T-helper 1 cell treated with Interleukin-12 subunit alpha and Interleukin-12 subunit beta and Interleukin-4 antibody, amounts not matched to agents 30 ng/mL and 1 ng/mL, for 36 hours (primary cell): ENCODE results near the gene PBXIP1. TPM values are rescaled to one million over a fixed set of nuclear protein-coding genes. Genes with fewer than 3 reads are reported as not detected.

Experiments
- intact Hi-C: fragments of 100-400 bp; cut with micrococcal nuclease; formaldehyde crosslinking; loops from one replicate; pipeline ENCODE4 v1.15.1; 2024
- total RNA-seq: library from RNA; stranded (reverse); gene quantifications from 2 replicates; pipeline ENCODE4 v1.2.3, GENCODE V29; 2022

PBXIP1 gene
- total RNA-seq, 1 donor from 2014 or later, result 120 TPM

DNA sequence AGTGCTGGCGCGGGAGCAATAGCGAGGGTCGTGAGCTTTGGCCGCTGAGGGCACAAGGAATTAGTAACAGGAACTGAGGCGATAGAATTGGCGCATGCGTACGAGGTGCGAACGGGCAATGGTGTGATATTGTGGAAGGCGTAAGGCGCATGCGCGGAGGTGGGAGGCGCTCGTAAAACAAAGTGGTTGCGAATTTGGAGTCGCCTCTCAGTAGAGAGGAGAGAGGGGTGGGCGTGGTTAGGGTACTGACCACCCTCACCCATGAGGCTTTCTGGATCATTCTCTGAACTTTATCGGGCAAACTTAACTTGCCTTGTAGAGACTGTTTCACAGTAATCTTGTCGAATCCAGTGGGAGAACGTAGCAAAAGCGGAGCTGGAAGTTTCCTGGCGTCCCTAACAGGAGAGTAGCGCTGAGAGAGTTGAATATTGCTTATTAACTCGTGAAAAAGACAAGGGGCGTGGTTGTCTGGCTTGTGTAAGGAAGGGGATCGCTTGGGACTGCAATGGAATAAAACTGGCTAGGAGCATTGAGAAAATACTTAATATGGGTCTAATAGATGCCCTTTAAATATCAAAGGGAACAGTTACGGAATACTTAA is 19.0 kb upstream of the PBXIP1 start:
- intact Hi-C loops, result loop anchor here (1.0 to 5.0 kb wide), 13 partner anchors 8 to 1079 kb away; partner anchors contain the start of genes EFNA4, FLAD1, KRTCAP2 and LAMTOR2

DNA sequence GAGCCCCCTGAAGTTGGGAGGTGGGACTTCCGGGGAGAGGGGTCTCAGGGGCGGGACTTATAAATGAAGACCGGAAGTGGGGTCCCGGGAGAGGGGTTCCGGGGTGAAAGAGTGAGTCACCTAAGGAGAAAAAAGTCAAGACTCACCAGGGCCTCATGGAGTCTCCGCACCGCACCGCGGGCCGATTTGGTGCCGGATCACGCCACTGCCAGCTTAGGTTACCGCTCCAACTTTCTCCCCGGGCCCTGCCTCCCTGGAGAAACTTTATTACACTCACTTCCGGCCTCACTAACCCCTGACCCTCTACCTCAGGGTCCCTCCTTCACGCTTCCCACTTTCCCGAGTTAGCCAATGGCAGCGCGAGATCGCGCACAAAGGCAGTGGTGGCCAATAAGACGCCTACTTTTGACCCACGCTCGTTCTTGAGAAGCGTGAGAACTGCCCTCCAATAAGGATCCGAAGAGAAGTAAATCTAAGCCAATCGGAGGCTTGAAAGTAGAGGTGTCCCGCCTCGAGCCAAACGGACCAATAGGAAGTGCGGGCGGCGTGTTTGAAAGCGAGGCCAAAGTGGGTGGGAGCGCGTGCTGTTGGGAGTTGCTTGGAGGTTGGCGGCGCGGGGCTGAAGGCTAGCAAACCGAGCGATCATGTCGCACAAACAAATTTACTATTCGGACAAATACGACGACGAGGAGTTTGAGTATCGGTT is 18.4 kb upstream of the PBXIP1 start, which contains the start of gene CKS1B:
CKS1B (plus strand) TSS at position 580 of the 706 bp plus-strand sequence; CDS start at position 645, 65 bp downstream.
- intact Hi-C loops, result loop anchor here (1.0 to 5.0 kb wide), 13 partner anchors 9 to 1080 kb away; partner anchors contain the start of genes EFNA4, FLAD1, KRTCAP2 and LAMTOR2

DNA sequence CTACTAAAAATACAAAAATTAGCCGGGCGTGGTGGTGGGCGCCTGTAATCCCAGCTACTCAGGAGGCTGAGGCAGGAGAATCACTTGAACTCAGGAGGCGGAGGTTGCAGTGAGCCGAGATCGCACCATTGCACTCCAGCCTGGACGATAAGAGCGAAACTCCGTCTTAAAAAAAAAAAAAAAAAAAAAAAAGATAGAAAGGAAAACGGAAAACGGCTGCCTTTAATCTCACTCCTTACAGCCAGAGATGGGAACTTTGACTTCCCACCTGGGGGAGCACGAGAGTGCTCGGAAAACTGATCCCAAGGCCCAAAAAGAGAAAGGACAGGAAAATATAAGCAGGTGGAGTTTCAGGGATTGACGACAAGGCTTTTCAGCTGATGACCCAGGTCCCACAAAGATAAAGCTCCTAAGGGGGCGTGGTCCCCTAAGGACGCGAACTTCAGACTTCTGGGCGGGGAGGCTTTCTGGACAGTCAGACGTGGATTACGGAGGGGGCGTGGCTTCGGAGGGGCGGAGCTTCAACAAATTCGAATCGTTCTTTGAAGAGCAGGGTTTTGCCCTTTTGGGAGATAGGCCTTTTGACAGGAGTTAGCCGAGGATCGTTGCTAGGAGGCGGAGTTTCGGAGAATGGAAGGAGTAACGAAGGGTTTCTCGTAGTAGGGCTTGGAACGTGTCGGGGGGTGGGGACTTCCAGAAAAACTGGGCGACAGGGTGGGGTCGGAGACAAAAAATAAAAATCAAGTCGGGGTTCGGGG is 17.6 kb upstream of the PBXIP1 start:
- intact Hi-C loops, result loop anchor here (1.0 to 5.0 kb wide), 14 partner anchors 10 to 1081 kb away; partner anchors contain the start of genes EFNA4, FLAD1, KRTCAP2 and LAMTOR2

DNA sequence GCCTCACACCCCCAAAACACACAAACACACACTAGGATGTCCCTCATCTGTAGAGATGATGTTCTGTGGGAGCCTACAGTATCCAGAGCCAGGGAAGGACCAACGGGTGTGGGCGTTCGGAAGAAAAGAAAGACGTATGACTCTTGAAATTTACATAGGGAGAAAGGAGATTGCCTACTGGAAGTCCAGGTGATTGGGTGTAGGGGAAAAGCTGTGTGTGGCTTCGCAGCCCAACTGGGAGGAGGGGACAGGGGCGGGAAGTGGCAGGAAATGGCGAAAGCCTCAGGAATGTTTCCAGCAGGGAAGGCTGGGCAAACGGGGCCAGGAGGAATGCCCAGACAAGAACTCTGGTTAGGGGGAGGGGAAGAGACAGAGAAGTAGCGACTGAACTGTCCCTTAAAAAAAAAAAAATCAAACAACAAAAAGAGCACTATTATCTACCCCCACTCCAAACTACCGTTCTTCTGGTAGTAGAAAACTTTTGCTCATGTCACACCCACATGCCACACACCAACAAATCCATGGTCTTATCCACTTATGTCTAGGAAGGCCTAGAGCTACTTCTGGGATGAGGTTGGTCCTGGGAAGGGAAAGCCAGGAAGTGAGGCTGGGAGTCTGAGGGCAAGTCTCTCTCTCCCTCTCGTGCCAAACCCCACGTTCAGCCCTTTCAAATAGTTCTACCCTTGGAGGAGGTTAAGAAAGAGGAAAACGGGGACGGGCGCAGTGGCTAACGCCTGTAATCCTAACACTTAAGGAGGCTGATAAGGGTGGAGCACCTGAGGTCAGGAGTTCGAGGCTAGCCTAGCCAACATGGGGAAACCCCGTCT is 16.8 kb upstream of the PBXIP1 start:
- intact Hi-C loops, result loop anchor here (1.0 to 5.0 kb wide), 2 partner anchors 109 to 200 kb away; partner anchors contain the start of genes KRTCAP2 and TRIM46

DNA sequence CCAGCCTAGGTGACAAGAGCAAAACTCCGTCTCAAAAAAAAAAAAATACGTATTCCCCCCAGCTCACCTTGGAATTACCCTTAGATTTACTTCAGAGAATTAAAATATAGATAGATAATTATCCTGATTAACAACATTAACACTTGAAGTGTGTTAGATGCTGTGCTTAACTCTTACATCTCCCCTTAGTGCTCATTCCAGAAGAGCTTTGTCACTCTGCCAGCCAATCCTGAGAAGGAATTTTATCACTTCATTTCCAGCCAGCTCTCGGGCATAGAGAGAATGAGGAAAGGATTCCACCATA is 16.3 kb upstream of the PBXIP1 start:
- intact Hi-C loops, result loop anchor here (5.0 kb wide), 1 partner anchor 200 kb away; the partner anchor contains the start of genes KRTCAP2 and TRIM46

DNA sequence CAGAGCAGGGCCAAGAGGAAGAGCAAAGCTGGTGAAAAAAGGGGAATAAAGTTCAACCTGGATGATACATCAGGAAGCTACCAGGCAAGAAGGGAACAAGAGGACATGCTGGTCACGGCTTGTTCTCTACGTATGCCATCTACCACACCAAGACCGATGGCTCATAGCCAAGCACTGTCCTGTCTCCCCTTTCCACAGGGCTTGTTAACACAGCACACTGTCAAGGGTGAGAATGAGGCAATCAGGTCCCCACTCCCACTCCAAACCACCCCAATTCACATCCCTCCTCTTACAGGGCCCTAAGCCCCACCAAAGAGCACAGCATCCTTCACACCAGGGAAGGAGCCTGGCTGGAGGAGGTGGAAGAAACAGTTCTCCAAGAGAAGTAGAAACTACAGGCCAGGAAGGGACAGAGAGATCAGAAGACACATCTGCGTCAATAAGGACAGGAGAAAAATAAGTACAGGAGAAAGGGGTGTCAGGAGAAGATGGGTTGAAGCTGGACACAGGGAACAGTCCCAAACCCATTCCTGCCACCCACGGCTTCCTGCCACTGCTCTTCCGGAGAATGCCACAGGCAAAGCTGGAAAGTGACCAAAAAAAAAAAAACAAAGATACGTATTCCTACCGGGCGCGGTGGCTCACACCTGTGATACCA is 15.6 kb upstream of the PBXIP1 start:
- intact Hi-C loops, result loop anchor here (5.0 kb wide), 1 partner anchor 201 kb away; the partner anchor contains the start of genes KRTCAP2 and TRIM46

DNA sequence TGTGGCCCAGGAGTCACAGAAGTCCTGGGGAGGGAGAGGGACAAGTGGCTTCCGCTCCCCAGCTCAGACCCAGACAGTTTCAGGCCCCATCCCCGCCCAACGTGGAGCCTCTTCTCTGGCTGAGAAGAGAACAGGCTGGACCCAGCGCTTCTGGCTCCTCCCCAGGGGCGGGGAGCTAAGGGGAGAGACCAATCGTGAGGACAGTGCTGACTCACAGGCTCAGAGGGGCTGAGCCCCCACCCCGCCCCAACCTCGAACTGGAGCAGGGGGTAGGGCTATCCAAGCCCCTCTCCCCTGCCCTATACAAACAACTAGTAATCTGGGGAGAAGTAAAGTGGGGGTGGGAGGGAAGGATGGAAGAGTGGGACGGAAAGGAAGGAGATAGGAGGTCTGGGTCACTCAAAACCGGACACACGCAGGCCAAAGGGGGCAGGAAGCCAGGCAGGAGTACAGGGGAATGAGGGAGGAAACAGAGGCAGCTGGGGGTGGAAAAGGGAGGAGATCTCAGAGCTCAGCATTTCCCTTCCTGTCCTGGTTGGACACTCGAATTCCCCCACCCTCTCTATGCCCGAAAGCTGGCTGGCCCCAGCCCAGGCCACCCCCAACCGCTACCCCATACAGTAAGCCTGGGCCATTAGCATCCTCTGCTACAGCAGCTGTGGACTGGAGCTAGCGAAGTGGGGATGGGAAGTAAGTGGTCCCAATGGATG is 14.9 kb upstream of the PBXIP1 start, which contains the start of gene SHC1:
SHC1 (minus strand) TSS at position 117 of the 710 bp plus-strand sequence. CDS start 221 bp downstream, outside the sequence.
- intact Hi-C loops, result loop anchor here (5.0 kb wide), 1 partner anchor 202 kb away; the partner anchor contains the start of genes KRTCAP2 and TRIM46

DNA sequence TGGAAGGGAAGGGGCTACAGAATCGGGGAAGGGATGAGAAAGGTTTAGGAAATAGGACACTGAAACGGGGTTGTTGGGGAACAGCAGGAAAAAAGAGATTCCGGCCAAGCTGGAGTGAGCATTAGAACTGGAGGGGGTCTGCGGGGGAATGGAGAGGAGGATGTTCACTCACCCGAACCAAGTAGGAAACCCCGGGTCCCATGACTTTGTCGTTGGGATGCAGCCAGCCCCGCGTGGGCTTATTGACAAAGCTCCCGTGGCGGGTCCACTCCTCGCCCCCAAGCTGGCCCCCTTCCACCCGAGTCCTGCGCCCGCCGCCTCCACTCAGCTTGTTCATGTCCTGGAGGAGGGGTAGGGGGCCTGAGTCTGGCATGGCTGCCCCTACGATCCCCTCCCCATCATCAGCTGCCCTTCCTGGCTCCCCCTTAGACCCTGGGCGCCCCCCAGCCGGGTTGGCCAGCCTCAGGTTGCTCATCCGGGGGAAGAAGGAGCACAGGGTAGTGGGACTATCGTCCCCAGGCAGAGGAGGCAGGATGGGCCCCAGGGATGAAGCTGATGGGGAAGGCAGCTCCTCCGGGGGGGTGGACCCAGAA is 14.1 kb upstream of the PBXIP1 start:
- intact Hi-C loops, result loop anchor here (5.0 kb wide), 1 partner anchor 202 kb away; the partner anchor contains the start of genes KRTCAP2 and TRIM46

DNA sequence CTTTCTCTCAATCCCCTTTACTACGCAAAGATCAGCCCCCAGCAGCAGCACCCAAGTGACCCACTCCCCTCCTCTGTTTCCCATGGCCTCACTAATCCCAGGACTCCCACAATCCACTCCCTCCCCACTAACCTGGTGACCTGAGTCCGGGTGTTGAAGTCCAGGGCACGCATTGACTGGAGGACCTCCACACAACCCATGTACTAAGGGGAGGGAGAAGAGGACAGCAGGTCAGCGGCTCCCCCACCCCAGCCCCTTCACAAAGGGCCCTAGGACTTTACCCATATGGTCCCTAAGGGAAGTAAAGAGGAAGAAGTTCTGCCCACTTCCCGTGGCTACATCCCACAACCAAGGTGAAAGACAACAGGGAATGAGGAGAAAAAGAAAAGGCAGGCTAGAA is 13.3 kb upstream of the PBXIP1 start:
- intact Hi-C loops, result no loop called here

DNA sequence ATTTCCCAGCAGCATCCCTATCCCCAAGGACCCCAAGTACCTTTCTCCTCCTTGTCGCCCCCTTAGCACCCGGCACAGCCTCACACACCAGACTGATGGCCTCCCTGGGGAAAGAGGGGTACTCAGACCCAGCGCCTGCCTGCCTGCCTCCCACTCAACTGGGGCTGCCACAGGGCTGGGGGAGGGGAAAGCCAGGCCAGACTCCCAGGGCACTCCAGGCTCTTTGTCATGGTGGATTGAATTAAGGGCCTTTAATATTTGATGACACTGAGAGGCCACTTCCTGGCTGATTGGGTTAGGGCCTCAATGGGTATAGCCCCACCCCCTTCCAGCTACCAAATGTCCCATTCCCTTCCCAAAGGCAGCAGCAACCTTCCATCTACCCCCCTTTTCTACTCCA is 12.8 kb upstream of the PBXIP1 start:
- intact Hi-C loops, result no loop called here

DNA sequence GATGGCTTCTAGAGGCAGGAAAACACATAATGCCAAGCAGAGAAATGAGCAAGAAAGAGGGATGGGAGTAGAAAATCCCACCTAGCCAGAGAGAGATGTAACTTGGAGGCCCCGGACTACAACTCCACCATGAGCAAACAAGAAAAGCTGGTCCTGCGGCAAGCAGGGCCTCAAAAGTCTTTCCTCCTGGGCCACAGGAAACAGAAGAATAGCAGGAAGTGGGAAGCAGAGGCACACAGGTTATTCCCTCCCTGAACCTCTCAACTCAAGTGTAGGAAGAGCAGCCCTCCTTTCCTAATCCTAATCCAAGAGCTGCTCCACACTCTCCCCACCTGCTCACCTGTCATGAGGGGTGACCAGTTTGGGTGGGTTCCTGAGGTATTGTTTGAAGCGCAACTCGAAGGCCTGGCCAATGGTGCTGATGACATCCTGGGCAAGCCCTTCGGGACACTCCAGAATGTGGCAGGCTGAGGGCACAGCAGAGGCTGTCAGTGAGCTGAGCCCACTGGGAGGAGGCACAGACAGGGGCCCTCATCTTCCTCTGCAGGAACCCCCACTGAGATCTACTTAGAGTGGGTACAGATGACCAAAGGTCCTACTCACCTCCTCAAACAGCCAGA is 11.5 kb upstream of the PBXIP1 start:
- intact Hi-C loops, result no loop called here

DNA sequence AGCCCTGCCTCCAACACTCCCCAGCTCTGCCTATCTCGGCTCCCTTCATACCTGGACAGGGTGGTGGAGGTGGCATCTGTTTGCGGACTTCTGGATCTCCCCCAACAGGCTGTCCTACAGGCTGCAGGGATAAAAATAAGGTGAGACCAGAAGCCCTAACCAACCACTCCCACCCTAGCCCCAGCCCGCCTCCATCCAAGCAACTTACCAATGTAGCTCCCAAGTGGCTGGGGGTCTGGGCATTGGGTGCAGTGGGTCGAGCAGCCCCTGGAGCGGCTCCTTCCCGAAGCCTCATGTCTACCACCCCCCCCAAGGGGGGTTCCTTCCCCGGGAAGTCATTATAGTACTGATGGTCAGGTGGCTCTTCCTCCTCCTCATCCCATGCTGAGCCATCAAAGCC is 10.2 kb upstream of the PBXIP1 start:
- intact Hi-C loops, result no loop called here

DNA sequence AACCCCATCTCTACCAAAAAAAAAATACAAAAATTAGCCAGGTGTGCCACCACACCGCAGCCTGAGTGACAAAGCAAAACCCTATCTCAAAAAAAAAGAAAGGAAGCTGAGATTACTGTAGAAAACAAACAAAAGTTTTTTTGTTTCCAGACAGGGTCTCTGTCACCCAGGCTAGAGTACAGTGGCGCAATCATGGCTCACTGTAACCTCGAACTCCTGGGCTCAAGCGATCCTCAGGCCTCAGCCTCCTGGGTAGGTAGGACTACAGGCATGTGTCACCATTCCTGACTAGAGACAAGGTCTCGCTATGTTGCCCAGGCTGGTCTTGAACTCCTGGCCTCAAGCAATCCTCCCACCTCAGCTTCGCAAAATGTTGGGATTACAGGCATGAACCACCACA is 8.5 kb upstream of the PBXIP1 start:
- intact Hi-C loops, result no loop called here

DNA sequence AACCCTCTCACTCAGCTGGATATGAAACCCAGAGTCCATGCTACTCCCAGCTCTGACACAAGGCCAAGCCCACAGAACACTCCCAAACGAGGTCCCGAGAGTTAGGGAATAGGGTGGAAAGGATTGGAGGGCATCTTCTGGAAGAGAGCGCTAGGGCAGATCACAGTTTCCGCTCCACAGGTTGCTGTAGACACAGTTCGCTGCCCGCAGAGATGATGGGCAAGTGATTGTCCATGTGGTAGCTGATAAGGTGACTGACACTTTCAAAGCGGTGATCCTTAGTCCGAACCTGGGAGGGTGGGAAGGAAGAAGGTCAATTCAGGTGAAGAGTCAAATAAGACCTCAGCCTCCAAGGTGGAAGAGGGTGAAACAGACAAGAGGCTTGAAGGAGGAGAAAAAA is 7.7 kb upstream of the PBXIP1 start:
- intact Hi-C loops, result no loop called here

DNA sequence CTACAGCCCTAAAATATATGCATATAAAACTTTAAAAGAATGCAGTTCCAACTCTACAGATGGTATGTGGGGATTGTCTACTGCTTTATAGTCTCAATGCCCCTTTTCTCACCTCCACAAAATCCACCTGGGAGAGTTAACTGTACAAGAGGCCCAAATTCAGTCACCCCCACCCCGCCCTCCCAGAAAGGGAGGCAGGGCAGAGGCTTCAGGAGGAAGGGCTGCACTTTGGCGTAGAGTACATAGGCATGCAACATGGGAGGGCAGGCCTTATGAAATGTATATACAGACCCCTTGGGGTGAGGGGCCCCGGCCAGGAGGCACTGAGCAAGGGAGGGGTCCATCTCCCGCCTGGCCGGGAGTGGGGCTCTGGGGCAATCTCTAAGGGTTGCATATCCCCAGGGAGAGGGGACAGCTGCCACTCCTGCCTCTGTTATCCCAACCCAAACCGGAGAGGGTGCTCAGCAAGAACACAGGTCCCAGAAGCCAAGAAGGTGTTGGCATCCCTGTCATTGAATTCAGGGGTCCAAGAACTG is 7.0 kb upstream of the PBXIP1 start:
- intact Hi-C loops, result loop anchor here (1.0 kb wide), 2 partner anchors 36 to 98 kb away; no protein-coding TSS in a partner anchor

DNA sequence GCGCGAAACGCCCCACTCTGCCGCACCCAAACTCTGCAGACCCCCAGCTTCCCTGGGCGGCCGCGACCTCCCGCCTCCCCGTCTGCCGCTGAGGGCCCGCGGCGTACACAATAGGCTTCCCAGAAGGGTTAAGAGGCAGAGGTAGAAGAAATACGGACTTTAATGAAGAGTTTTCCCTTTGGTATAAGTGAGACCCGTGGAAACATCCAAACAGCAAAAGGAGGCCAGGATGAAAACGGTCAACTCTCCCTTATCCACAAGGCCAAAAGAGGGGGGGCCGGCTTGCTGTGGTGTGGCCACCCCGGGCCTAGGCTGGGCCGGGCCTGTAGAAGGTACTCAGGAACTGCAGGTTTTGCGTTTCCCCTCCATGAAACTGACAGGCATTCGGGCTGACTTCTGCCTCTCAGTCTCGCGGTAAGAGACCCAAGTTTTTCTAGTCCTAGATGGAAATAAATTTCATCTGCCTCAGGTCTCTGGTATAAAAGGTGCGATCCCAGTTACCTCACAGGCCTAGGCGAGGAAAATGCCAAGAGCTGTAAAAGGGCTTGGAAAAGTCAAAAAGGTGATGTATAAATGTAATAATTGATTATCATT is 6.4 kb upstream of the PBXIP1 start:
- intact Hi-C loops, result loop anchor here (1.0 kb wide), 2 partner anchors 37 to 99 kb away; no protein-coding TSS in a partner anchor
